HFFc6 (cell line): Measurements from ENCODE around the gene PADI3. TPM values are rescaled to one million over a fixed set of nuclear protein-coding genes. Genes with fewer than 3 reads are reported as not detected.
A peak's percentile ranks its signal among the peaks of the same experiment; 100 is the strongest.

Source experiments
- DNase-seq: peaks from one replicate; pipeline ENCODE4 v3.0.0-alpha.2; 2018
- H3K27ac Mint-ChIP-seq: 2 replicates; pipeline ENCODE4 v1.8.0; 2020; ENCODE audit warnings: mild to moderate bottlenecking, mixed read lengths
- H3K27me3 Mint-ChIP-seq: 2 replicates; pipeline ENCODE4 v1.8.0; 2021; ENCODE audit warnings: mild to moderate bottlenecking, moderate library complexity, mixed read lengths; ENCODE audit not compliant: insufficient read depth
- H3K36me3 Mint-ChIP-seq: 2 replicates; pipeline ENCODE4 v1.8.0; 2021; ENCODE audit warnings: low read depth, mixed read lengths
- H3K4me1 Mint-ChIP-seq: 2 replicates; pipeline ENCODE4 v1.8.0; 2020; ENCODE audit warnings: low read depth, mixed read lengths
- H3K4me3 Mint-ChIP-seq: 2 replicates; pipeline ENCODE4 v1.8.0; 2020; ENCODE audit warnings: mild to moderate bottlenecking, moderate library complexity, mixed read lengths
- H3K9me3 Mint-ChIP-seq: 2 replicates; pipeline ENCODE4 v1.8.0; 2020; ENCODE audit warnings: mild to moderate bottlenecking, mixed read lengths
- total RNA-seq, 6 experiments: library from RNA; stranded (reverse); fragmentation: NEBNext Ultra II Directional; extraction: Animal tissue kit (Norgen Biotek cat#: 25700); gene quantifications; 2 replicates in 1 of 6; 3 replicates in 5 of 6; pipeline ENCODE4 v1.2.3, GENCODE V29; 2021
- TF ChIP-seq, protein P1 (sequence below): fragments of 200-600 bp; sonication (generic); IDR thresholded peaks from 2 replicates; pipeline ENCODE4 v1.5.0; 2021; ENCODE audit warnings: antibody characterized with exemption, mild to moderate bottlenecking

Gene PADI3
- total RNA-seq, 6 experiments from 2014 or later, result 0.05 to 0.14 (median 0.07) TPM; not detected in 2

DNA sequence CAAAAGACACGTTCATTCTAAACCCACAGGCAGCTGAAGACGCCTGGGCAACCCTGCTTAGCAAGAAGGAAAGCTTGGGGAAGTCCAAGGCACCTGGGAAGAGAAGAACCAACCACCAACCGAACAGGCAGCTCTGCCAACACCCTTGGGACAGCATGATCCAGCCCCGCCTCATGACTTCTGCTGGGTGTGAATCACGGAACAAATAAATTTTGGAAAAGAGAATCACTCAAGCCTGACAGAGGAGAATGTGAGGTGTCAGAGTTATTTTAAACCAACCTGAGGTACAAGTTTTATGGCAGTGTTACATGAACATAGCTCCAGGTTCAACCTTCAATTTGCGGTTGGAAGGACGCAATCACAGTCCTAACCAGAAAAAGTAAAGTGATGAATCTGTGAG, 49.1 kb downstream of the PADI3 start:
- H3K27me3 Mint-ChIP-seq, result peaks cover 45% of the 10 kb centered on the region
- H3K27ac Mint-ChIP-seq, result no peak overlapping the region
- H3K4me1 Mint-ChIP-seq, result no peaks in the 10 kb centered on the region
- TF ChIP-seq, protein P1, sequence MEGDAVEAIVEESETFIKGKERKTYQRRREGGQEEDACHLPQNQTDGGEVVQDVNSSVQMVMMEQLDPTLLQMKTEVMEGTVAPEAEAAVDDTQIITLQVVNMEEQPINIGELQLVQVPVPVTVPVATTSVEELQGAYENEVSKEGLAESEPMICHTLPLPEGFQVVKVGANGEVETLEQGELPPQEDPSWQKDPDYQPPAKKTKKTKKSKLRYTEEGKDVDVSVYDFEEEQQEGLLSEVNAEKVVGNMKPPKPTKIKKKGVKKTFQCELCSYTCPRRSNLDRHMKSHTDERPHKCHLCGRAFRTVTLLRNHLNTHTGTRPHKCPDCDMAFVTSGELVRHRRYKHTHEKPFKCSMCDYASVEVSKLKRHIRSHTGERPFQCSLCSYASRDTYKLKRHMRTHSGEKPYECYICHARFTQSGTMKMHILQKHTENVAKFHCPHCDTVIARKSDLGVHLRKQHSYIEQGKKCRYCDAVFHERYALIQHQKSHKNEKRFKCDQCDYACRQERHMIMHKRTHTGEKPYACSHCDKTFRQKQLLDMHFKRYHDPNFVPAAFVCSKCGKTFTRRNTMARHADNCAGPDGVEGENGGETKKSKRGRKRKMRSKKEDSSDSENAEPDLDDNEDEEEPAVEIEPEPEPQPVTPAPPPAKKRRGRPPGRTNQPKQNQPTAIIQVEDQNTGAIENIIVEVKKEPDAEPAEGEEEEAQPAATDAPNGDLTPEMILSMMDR, result no peak
- no peak overlapping the region for H3K4me3 Mint-ChIP-seq
- H3K36me3 Mint-ChIP-seq, result peaks cover 8% of the 10 kb centered on the region
- no peak for DNase-seq
- peaks cover 14% of the 10 kb centered on the region for H3K9me3 Mint-ChIP-seq

DNA sequence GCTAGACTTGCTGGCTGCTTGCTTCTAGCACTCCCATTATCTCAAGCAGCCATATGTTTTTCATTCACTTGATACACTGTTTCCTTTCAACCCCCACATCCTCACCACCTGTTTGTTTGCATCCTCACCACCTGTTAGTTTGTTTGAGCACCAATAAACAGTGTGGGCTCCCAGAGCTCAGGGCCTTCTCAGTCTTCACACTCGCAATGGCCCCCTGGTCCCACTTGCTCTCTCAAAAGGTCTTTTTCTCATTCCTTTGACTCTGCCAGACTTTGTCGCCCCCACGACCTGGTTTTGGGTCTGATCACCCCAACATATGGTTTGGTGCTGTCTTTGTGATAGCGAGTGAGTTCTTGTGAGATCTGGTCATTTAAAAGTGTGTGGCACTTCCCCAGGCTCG, 52.9 kb downstream of the PADI3 start:
- peaks cover 14% of the 10 kb centered on the region for H3K9me3 Mint-ChIP-seq
- H3K27me3 Mint-ChIP-seq, result peaks cover 37% of the 10 kb centered on the region
- DNase-seq, result no peak
- peaks cover 4% of the 10 kb centered on the region; the same call in 1 of the 2 replicates for H3K4me1 Mint-ChIP-seq
- TF ChIP-seq, protein P1, result no peak
- H3K4me3 Mint-ChIP-seq, result no peak overlapping the region
- peaks cover 8% of the 10 kb centered on the region for H3K36me3 Mint-ChIP-seq
- H3K27ac Mint-ChIP-seq, result no peak overlapping the region

DNA sequence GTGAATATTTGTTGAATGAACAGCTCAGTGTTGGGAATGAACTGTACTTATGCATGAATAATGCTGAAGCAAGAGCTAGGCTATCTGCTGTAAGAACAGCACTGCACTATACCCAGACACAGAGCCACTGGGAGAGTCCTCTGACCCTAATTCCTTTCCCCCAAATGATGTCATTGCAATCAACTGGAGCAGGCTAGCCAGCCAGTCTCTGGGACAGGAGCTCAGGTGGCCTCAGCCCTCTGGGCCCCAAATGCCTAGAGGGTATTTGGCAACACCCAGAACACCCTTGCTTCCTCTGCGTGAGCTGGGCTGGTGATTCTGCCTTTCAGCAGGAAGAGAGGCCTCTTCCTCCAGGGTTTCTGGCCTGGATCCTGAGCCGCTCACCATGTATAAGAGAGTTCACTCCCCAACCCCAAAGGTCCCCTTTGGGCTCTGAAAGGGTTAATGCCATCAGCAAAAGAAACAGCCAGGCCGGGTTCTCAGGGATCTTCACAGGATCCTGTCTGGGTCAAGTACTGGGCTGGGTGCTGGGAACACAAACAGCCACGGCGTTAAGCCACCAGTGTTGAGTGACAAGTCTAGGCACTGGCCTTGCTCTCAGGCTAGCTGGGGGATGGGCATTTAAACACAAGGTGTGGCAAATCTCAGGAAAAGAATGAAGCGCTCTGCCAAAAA, 55.4 kb downstream of the PADI3 start:
- H3K36me3 Mint-ChIP-seq, result peaks cover 8% of the 10 kb centered on the region
- H3K4me1 Mint-ChIP-seq, result peaks cover 4% of the 10 kb centered on the region; the same call in 1 of the 2 replicates
- peaks cover 14% of the 10 kb centered on the region for H3K9me3 Mint-ChIP-seq
- TF ChIP-seq, protein P1, result no peak
- H3K27me3 Mint-ChIP-seq, result peaks cover 37% of the 10 kb centered on the region
- peak; percentile 32 for DNase-seq
- H3K4me3 Mint-ChIP-seq, result no peak overlapping the region
- no peak overlapping the region for H3K27ac Mint-ChIP-seq

DNA sequence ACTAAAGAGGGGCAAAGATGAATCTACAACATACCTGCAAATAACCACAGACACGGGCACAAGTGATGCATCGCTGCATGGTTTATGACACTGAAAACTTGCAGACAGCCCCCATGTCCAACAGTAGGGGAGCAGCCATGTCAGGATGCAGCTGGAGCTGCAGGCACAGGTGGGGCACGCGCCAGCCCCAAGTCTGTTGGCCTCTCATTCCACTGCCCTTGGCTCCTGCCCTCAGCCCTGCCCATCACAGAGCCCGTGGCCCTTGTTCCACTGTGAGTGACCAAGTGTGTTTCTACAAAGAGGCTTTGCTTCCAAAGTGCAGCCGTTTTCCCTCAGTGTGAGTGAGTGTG, 55.9 kb downstream of the PADI3 start:
- Mint-ChIP-seq H3K4me1 (peaks cover 4% of the 10 kb centered on the region; the same call in 1 of the 2 replicates), H3K9me3 (peaks cover 14% of the 10 kb centered on the region), H3K4me3 (no peak overlapping the region), H3K27ac (no peak overlapping the region), H3K36me3 (peaks cover 8% of the 10 kb centered on the region), H3K27me3 (peaks cover 37% of the 10 kb centered on the region)
- TF ChIP-seq, protein P1, result no peak
- DNase-seq, result no peak

DNA sequence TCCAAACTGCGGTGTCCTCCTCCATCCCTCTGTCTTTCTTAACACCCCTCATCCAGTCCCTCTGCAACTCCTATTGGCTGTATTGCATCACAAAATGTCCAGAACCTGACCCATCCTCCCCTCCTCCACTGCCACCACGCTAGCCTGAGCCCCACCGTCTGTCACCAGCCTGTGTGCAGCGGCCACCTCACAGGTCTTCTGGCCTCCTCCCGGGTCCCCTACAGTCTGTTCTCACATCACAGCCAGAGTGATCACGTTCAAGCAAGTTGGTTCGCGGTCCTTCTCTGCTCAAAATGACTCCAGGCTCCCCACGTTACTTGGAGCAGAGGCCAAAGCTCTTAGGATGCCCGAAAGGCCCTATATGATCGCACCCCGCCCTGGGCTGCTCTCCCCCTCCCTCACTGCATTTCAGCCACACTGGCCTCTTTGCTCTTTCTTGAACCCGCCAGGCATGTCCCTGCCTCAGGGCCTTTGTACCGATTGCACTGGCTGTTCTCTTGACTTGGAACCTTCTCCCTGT, 56.7 kb downstream of the PADI3 start:
- no peak for DNase-seq
- Mint-ChIP-seq H3K4me3 (no peak overlapping the region), H3K27ac (no peak overlapping the region), H3K4me1 (peaks cover 4% of the 10 kb centered on the region; the same call in 1 of the 2 replicates), H3K36me3 (peaks cover 8% of the 10 kb centered on the region), H3K27me3 (peaks cover 43% of the 10 kb centered on the region), H3K9me3 (peaks cover 14% of the 10 kb centered on the region)
- TF ChIP-seq, protein P1, result no peak
